GM21390 (cell line): Measurements from ENCODE around the gene CTTN.

Experiments used
- ATAC-seq: cut with Tn5 transposase; IDR thresholded peaks from one replicate; pipeline ENCODE4 v1.9.1; 2021; ENCODE audit not compliant: unreplicated experiment

Gene CTTN

GRCh38 chr11:70397983-70398833, at the start of gene CTTN:
Gene CTTN, plus strand, starts transcription at chr11:70398529. Its CDS starts 8,769 bp downstream, at chr11:70407298.
- peak; percentile 41 for ATAC-seq

GRCh38 chr11:70348608-70349007, 49.7 kb upstream of the CTTN start:
- no peak for ATAC-seq

GRCh38 chr11:70351646-70352045, 46.7 kb upstream of the CTTN start:
- no peak for ATAC-seq

GRCh38 chr11:70352100-70352499, 46.2 kb upstream of the CTTN start:
- ATAC-seq = no peak

- no peak for ATAC-seq
Observed at GRCh38 chr11:70352601-70353000, 45.7 kb upstream of the CTTN start.

- no peak for ATAC-seq
Observed at GRCh38 chr11:70353329-70353728, 45.0 kb upstream of the CTTN start.

GRCh38 chr11:70353900-70354568, 44.3 kb upstream of the CTTN start:
- no peak for ATAC-seq

GRCh38 chr11:70354629-70355028, 43.7 kb upstream of the CTTN start:
- ATAC-seq = no peak

GRCh38 chr11:70358753-70359152, 39.6 kb upstream of the CTTN start:
- no peak for ATAC-seq

- no peak for ATAC-seq
Observed at GRCh38 chr11:70359451-70360205, 38.7 kb upstream of the CTTN start.

GRCh38 chr11:70360211-70360610, 38.1 kb upstream of the CTTN start:
- ATAC-seq = no peak

GRCh38 chr11:70364178-70364577, 34.2 kb upstream of the CTTN start:
- no peak for ATAC-seq

GRCh38 chr11:70364745-70365543, 33.4 kb upstream of the CTTN start:
- no peak for ATAC-seq

- ATAC-seq = no peak
Observed at GRCh38 chr11:70365544-70365927, 32.8 kb upstream of the CTTN start.

- ATAC-seq = no peak
Observed at GRCh38 chr11:70367071-70367470, 31.3 kb upstream of the CTTN start.

GRCh38 chr11:70368961-70369360, 29.4 kb upstream of the CTTN start:
- no peak for ATAC-seq

- no peak for ATAC-seq
Observed at GRCh38 chr11:70371241-70371640, 27.1 kb upstream of the CTTN start.

GRCh38 chr11:70372076-70372475, 26.3 kb upstream of the CTTN start:
- no peak for ATAC-seq

GRCh38 chr11:70376621-70377020, 21.7 kb upstream of the CTTN start:
- no peak for ATAC-seq

- no peak for ATAC-seq
Observed at GRCh38 chr11:70377645-70378044, 20.7 kb upstream of the CTTN start.
